ENCODE data around the gene SLC24A2.

GRCh38 chr9:19799784-19800183, 10.9 kb upstream of the SLC24A2 start:
- TF ChIP-seq CTCF (IDR thresholded peaks at IDR 0.05) = no peak
- no peak for TF ChIP-seq ZFX (IDR thresholded peaks at IDR 0.05; ENCODE audit: borderline replicate concordance)

Data from 22Rv1 (cell line).